Measurements from ENCODE around the gene NKPD1. TPM values are rescaled to one million over a fixed set of nuclear protein-coding genes. Genes with fewer than 3 reads are reported as not detected.

The NKPD1 gene
- total and polyA plus RNA-seq, 10 of the 15 experiments (the other 5 are each of a cell fraction or from before 2014, with no cell fraction given): 0.05 to 0.18 (median 0.06) TPM; not detected in 7

GRCh38 chr19:45115809-45116615 lies 44.8 kb downstream of the NKPD1 start:
- no peak for ATAC-seq
- ChIA-PET RAD21 (ENCODE audit: unreplicated experiment) (interaction anchor here (1.0 kb wide), 1 partner anchor 21 kb away, joined by 5 read pairs; no protein-coding TSS in a partner anchor), CTCF (interaction anchor here (0.6 to 3.2 kb wide), 4 partner anchors 9 to 99 kb away, joined by 3 to 13 read pairs (median 4); partner anchors contain the start of gene PPP1R37), SMC1A (ENCODE audit: uncharacterized antibody, unreplicated experiment) (interaction anchor here (1.2 kb wide), 1 partner anchor 10 kb away, joined by 3 read pairs; no protein-coding TSS in a partner anchor), POLR2A (interaction anchor here (1.7 kb wide), 1 partner anchor 23 kb away, joined by 5 read pairs; the partner anchor contains the start of gene PPP1R37)
- in situ Hi-C loops (cut with MboI): no loop called here
- TF ChIP-seq BHLHE40 (IDR thresholded peaks at IDR 0.05; ENCODE audit: borderline replicate concordance in 1 of 2, low read depth in 2 of 2, low read length in 1 of 2) (no peak), MLLT1 (IDR thresholded peaks at IDR 0.05) (peak; percentile 64; the same call in 1 of the 2 replicates)
- no peak overlapping the region for H3K4me3 ChIP-seq
- peaks cover 0 to 3% of the 10 kb centered on the region in 2 experiments; a peak in 2 of 4 replicates for H3K36me3 ChIP-seq (ENCODE audit: control insufficient read depth in 2 of 2, insufficient read depth in 2 of 2, low read length in 1 of 2)
- H3K79me2 ChIP-seq (ENCODE audit: control insufficient read depth, insufficient read depth, low read length): peaks cover 67% of the 10 kb centered on the region
- intact Hi-C loops (cut with micrococcal nuclease; ENCODE audit: unreplicated experiment): no loop called here
- no peaks in the 10 kb centered on the region for H3K27me3 ChIP-seq (replicated peaks in 1 of 2; ENCODE audit: control insufficient read depth in 2 of 2, insufficient read depth in 2 of 2, low read length in 1 of 2)
- peaks cover 3% of the 10 kb centered on the region; the same call in 1 of the 2 replicates for H4K20me1 ChIP-seq (ENCODE audit: control insufficient read depth, insufficient read depth)
- DNase-seq (ENCODE audit: low read depth, low spot score): no peak
- no TSS peak for BruUV-seq (replicated peaks)
- H3K9me3 ChIP-seq (replicated peaks; ENCODE audit: control insufficient read depth, insufficient read depth, low read length): no peaks in the 10 kb centered on the region
- peaks cover 73% of the 10 kb centered on the region for H3K4me1 ChIP-seq (ENCODE audit: control insufficient read depth, insufficient read depth, low read length)
- WGBS (ENCODE audit: insufficient coverage, insufficient replicate concordance, low lambda C conversion rate, missing lambda C conversion rate): 84% methylated on average over 21 of the region's 21 CpGs
- H3K4me2 ChIP-seq (ENCODE audit: control insufficient read depth, insufficient read depth): peak overlapping the region; percentile 52
- no peak for FAIRE-seq
- no peak overlapping the region for H2AFZ ChIP-seq (ENCODE audit: control insufficient read depth, low read depth, low read length)
- peak overlapping the region; percentile 31; the same call in 1 of the 2 replicates for H3K27ac ChIP-seq (ENCODE audit: control insufficient read depth, insufficient read depth)
- H3K9ac ChIP-seq (ENCODE audit: control insufficient read depth, insufficient read depth, low read length): no peak overlapping the region
